Measurements from ENCODE around the gene CYREN.
"Not testable (repeated sequence)": the region's sequence is repeated elsewhere in the genome, so short reads cannot be mapped to it uniquely, and the experiment has no call there.

CYREN gene, protein sequence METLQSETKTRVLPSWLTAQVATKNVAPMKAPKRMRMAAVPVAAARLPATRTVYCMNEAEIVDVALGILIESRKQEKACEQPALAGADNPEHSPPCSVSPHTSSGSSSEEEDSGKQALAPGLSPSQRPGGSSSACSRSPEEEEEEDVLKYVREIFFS

DNA sequence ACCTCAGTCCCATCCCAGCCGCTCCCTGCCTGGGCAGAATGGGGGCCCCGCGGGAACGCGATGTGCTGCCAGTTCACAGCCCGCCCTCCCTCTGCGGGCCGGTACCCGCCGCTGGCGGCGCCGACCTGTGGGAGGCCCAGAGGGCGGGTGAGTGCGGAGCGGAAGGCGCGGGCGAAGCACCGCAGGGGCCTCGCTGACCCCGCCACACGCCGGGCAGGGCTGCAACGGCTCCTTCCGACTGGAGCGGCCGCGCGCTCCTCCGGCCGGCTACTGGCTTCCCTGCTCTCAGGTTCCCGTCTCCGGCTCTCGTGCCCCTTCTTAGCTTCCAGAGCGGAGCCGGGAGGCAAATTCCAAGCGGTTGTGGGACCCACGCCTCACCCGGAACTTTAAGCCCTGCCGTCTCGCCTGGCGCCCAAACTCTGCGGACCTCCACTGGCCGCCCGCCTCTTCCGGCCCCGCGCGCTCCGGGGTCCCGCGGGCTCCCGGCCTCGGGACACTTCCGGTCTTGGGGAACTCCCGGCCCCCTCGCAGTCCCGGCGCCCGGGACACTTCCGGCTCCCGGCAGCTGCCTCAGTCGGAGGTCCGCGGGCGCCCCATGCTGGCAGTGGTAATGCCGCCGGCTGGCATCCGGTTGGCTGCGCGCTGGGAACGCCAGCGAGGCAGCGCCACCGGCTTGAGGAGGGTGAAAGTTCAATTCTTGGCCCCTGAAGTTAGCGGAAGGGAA, at the start of gene CYREN:
Gene CYREN, minus strand, starts transcription at position 434 of the 724 bp plus-strand sequence. CDS start 1,785 bp downstream, outside the sequence.
- peak; percentile 88 for DNase-seq

DNA sequence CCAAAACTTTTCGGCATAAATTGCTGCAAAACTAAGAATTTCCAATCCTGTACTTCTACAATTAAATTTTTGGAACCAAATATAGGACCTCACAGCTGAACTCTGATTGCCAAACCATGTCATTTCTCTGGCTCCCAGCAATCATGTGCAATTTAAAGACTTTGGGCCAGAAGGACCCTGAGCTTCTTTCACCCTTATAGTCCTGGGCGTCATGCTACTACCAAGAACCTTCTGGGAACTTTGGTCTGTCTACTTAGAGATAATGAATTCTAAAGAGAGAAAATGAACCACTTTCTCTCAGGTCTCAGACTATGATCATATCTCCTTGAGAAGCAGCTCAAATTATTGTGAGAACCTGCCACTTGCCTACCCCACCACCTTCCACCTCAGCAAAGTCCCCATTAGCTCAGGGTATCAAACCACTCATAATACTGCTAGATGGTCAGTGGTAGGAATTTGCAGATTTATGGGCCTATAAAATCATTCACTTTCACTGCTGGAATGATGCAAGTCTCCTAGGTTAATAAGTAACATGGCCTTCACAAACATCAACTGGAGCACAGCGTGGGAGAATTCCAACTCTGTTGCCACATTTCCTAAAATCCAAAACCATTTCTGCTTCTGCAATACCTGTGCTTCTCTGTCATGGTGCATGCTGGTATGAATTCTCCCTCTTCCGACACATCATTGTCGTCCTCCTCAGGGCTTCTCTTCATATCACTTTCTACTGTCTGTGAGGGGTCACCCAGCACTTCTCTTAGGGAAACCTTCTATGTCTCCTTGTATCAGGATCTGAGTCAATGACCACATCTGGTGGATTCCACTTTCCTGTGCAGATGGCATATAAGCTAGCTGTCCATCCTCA, 47.4 kb upstream of the CYREN start:
- DNase-seq = no peak

DNA sequence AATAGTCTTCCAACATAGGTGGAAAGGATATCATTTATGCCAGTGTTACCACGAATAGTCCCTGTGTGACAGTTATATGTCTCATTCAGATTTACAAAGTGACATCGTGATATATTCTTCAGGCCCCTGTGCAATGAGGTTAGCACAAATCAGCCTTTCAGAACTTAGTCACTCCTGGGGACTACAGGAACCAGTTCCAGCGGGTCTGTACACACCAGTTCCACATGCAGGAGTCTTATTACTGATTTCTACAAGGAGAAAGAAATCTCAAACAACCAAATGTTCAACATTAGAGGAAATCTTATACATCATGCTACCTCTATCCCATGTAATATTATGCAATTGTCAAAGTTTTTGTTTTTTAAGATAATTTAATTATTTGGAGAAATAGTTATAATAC, 45.2 kb upstream of the CYREN start:
- DNase-seq = no peak

DNA sequence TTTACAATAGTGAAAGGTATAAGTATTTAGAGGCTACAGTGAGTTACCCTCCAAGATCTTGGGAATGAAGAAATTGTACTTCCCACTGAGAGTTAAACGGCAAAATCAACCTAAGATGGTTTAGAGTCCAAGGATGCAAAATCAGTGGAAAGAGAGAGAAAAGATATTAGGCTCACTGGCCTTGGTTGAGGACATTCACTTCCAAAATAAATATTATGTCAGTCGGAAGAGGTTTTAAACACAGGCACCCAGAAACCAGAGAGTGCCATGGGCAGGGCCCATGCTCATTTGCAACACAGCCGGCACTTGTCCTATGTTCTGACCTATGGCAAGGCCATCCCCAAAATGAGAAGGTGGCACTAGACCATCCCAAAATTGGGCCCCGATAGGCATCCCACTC, 44.7 kb upstream of the CYREN start:
- no peak for DNase-seq

DNA sequence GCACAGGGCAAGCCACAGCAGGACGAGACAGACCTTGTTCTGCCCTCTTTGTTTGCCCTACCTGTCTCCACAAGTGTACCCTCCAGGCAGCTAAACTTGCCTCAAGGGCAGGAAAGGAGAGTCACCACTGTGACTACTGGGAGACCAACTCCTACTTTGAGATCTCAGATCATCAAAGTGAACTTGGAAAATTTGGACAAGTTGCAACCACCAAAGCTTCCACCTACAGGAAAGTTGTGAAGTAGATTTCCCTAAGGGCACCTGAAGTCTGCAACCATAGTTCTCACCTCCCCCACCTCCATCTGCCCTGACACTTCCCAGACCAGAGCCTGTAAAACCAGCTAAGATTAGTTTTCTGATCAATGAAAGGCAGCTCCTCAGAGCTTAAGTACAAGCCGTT, 43.3 kb upstream of the CYREN start:
- no peak for DNase-seq

DNA sequence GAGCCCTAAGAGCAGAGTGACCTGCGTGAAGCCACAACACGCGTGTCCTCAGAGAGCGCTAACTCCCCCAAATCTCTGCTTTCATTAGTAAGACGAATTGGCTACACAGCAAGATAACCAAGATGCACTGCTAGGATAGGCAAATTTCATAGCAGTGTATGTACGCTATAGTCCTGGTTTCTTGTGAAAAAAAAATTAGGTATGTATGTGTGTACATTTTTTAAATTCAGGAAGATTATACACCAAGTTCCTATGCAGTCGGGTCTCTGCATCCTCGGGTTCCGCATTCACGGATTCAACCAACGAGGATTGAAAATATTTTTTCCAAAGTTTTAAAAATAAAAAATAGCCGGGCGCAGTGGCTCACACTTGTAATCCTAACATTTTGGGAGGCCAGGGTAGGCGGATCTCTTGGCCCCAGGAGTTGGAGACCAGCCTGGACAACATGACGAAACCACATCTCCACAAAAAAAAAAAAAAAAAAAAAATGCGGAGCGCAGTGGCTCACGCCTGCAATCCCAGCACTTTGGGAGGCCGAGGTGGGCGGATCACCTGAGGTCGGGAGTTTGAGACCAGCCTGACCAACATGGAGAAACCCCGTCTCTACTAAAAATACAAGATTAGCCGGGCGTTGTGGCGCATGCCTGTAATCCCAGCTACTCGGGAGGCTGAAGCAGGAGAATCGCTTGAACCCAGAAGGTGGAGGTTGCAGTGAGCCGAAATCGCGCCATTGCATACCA, 41.6 kb upstream of the CYREN start:
- not testable (repeated sequence) for DNase-seq

DNA sequence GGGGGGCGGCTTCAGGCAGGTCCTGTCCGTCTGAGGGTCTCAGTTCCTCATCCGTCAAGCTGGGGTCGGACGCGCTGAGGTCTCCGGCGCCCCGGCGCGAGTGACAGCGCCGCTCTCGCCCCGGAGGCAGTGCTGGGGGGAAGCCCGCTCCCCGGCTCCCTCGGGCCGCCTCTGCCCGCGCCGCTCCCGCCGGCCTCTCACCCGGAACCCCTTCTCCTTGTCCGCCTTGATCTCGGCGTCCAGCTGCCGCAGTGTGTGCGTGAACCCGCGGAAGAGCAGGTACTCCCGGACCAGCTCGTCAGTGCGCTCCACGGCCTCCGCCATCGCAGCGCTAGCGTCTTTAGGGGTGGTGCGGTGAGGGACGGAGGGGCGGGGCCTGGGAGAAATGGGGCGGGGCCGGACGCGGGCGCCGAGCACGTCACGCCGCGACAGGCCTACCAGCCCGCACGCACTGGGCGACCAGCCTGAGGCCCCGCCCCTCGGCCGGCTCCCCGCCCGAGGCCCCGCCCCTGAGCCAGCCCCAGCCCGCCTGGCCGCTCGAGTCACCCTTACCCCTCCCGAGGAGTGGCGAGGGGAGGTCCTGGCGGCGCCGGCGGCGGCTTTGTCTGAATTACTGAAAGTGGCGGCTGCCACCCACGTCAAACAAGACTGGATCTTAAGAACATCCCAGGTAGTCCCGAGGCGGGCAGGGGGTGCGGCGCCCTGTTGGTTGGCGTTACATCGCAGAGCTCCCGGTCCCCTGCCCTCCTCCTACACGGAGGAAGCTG, 40.9 kb upstream of the CYREN start, which contains the start of gene WDR91:
Gene WDR91, minus strand, starts transcription at position 348 of the 767 bp plus-strand sequence. Its CDS starts 24 bp downstream, at position 324.
- DNase-seq = peak; percentile 65

DNA sequence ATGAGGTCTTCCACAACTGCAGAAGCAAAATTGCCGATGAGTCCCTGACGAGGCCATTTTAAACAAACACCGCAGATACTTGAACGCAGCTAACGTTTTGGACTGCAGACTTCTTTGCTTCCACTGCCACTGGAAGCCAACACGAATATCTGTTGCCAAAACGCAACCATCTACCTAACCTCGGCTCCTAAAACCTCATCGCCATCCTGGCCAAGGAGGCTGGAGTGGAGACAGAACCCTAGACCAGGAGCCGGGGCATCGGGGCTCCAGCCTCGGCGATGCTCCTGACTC, 40.3 kb upstream of the CYREN start:
- DNase-seq = no peak

DNA sequence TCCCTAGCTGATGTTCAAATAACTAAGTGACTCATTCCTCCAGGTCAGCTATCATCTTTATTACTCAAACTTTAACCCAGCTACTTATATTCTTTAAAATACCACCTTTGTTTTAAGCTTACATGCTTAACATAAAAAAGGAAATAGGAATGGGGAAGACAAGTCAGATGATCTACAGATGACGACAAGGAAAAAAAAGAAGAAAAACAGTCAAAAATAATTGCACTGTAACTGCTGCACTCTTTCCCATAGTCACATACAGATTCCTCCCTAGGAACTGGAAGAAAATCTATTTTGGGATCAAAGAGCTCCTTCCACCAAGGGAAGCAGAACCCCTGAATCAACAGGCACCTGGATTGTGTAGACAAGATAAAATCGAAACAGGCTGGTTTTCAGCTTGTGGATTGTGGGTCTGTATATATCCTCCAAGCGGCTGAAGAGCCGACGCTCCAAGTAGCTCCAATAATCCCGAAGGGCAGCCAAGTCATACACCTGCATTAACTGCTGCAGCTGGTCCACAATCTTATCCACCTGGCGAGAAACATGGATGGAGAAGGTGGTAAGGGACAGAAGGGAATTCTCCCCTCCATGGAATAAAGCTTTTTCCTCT, 38.8 kb upstream of the CYREN start:
- no peak for DNase-seq

DNA sequence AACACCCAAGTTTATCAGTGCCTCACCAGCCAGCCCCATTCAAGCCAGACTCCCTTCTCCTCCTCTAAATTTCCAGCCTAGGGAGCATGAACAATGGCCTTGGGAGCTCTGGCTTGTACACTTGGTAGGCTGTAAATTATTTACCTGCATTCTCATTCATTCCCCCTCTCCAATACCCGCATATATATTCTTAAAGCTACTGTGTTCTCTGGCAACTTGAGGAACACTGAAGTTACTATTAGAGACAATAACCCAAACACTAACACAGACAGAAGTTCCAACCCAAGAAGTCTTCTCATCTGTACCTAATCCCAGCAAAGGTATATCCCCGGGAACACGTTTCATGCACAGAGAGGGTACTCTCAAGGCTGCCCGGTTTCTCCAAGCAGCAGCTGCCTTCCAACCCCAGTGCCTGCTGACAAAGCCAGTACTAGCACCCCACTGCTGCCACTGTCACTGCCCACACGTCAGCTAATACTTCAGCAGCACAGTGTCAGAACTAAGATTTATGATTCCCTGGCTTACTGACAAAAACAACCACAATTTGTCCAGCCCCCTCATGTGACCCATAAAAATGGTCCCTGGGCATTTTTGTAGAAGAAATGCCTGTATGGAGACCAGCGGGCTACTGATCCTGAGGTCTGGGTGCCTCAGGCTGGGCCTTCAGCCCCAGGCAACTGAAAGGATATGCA, 37.7 kb upstream of the CYREN start:
- DNase-seq = no peak

DNA sequence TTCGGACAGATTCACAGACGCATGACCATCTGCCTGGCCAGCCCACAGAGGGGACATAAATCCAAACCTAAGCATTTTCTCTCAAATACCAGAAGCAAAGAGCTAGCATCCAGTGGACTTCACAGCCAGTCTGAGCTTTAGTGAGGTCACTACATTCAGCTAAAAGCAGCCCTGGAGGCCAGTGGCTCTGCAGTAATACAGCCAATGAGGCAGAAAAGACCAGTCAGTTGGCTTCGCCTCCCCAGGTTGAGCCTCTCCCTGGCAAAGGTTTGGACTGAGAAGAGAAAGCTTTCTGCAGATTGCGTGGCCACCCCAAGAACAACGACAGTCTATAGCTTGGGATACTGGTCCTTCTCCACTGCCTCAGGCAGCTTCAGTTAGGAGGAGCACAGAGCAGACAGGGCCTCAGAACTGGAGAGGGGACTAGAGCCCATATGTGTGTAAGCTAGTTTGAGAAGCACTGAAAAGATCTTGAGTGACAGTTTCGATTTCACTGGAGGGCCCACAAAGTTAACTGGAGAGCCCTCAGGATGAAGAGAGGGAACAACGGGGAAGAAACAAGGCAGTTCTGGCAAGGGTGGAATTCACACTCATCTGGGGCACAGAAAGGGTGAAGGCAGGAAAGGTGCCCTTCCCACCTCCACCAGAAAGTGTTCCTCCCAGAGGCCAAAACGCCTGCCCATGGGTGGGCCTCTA, 37.0 kb upstream of the CYREN start:
- DNase-seq = no peak

DNA sequence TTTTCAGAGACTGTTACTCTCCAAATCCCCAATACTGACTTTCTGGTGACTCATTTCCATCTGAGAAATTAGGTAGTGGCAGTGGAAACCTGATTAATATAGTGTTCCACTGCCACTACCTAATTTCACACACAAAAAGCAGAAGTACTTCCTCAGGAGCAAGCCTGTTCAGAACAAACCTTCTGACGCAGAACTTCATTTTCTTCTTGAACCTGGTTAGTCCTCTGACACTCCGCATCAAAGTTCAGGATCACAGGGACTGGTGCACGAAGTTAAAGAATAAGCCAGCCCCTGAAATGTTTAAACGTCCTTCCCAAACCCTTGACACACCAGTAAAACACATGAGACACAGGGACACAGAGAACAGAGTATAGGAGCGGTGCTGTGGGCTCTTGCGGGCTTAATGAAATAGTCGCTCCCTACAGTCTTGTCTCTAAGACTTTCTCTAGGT, 36.5 kb upstream of the CYREN start:
- no peak for DNase-seq

DNA sequence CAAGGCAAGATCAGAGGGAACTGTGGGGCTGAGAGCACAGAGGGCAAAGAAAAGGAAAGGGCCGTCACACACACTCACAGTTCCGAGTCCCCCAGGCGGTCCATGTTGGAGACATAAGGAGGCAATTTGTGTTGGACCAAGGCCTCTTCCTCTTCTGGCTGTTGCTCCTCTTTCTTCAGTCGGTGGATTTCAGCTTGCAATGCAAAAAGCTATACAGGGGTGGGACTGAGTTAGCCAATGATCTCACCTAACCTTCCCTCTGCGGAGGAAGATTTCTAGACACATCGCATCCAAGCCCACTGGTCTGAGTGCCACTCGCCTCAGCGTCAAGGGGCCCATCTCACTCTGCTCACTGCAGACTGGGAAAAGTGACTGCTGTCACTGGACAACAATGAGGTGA, 35.3 kb upstream of the CYREN start:
- no peak for DNase-seq

DNA sequence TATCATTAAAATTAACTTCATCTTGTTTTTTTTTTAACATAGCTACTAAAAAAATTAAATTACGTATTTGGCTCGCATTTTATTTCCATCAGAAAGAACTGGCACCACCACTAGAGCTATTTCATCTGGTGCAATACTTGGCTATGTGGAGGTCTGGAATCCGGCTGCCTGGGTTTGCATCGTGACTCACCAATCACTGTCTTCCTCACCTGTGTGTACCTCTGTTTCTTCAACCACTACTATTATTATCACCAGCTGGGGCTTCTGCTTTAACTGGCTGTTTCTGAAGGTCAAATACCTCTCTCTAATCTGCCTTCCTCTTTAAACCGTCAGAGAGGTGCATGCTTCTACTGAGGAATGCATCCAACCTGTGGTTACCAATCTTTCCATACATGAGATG, 34.4 kb upstream of the CYREN start:
- no peak for DNase-seq

DNA sequence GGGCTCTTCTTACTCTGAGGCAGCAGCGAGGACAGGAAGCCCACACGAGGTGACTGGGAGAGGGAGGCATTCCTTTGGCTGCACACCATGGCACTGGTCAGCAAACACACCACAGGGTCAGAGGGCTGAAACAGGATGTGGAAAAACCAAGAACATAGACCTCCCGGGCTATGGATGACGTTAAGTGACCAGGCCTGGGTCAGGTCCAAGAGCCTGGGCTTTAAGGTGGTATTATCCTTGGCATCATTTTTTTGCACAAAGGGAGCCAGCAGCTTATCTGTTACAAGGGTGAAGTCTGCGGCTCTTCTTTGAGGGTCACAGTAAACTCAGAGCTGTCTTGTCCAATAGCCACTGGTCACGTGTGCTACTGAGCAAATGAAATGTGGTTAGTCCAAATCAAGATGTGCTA, 33.8 kb upstream of the CYREN start:
- no peak for DNase-seq

DNA sequence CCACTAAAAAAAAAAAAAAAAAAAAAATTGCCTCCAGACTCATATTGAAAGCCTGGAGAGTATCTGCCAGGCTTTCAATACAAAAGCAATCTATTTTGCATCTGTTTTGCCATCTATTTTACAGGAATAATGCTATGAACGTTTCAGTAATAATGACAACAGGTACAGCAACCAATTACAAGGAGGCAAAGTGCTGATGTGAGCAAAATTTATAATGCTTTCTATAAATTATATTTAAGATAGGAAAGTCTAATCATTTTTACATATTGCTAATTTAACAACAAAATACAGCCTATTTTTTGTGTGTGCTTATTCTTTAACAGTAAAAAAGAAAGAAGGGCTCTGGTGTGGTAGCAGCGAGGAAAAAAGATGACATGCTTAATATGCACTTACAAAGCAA, 30.8 kb upstream of the CYREN start:
- no peak for DNase-seq

DNA sequence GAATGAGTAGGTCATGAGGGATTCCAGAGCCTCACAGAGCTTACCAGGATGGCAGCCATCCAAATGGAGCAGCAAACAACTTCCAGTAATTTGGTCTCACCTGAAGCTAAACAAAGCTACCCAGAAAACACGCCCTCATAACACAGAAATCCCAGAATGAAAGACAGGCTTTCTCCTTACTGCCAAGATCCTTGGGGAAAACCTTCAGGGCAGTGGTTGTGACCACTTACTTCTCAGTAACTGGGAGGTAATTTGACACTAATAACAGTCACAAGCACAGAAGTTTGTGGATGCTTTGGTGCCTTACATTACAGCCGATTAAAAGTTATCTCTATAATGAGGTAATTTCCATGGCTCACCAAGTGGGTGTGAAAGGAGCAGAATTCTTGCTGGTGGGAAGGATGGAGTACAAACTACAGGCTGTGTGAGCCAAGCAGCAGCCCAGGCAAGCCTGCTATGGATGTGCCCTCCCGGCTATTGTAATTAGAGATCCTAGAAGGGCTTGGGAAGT, 30.4 kb upstream of the CYREN start:
- DNase-seq = no peak

DNA sequence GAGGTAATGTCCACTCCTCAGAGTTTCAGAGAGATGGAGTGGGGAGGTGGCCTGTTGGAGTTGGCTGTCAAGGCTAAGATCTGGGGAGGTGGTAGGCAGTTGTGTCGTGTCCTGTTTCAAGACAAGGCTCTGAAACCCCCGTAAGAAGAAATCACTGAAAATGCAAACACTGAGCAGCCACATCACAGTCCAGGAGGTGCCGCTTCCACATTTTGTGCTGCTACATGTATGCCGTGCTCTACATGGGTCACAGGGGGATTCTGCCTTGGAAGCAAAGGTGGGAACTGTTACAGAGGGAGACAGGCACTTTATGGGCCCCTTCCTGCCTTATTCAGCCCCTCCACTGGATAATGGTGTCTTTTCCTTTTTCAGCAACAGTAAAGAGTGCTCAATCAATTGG, 28.9 kb upstream of the CYREN start:
- no peak for DNase-seq

DNA sequence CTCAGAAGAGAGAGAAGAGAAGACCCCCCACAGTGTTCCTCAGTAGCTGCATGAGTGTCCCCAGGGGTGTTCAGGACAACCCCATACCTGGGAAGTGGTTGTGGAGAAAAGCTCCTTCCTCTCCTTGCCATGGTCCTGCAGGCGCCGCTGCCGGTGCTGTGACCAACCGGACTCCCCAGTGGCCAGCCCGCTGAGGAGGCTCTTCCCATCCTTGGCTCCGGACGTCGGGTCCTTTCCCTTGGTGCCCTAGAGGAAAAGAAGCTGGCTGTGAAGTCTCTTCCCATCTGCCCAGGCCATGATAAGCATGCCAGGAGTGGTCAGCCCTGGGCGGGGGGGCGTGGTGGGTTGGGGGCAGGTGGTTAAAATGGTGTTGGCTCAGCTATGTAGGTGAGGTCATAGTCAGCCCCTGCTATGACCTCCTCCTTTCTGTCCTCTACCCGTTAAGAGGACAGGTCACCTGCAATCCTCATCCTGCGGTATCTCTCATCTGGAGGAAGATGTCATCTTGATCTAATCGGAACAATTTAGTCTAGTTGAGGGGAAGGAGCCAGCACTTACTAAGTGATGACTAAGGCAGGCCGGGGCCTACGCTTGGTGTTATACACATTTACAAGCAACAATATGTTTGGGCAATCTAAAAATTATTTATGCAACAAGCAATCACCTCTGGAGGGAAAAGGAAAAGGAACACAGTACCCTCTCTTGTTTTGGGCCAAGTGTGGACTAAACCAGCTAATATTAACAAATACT, 27.6 kb upstream of the CYREN start:
- DNase-seq = no peak

DNA sequence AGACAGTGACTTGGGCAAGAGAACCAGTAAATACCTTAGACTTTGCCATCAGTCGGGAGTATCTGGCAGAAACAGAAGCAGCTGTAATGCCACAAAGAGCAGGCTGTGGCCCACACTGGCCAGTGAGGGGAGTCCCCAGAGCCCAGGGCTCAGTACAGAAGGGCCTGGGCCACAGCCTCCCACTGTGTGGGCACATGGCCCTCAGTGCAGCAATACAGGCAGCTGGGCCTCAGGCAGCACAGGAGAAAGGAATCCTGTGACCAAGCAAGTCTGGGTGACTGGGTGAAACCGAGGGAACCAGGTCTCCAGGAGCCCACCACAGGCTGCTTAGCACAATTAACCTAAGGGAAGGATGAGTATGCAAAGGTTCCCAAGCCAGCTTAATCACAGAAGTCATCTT, 26.8 kb upstream of the CYREN start:
- DNase-seq = no peak

Data from NCI-H1048 (cell line).